Parathyroid adenoma (tissue), 2 donors: ENCODE measurements around the gene SERTM1.

ENCODE experiments used
- H2AFZ ChIP-seq: fragments of 300-600 bp; sonication (generic); one replicate; pipeline ENCODE4 v1.7.0; 2017; ENCODE audit warnings: antibody characterized with exemption, mild to moderate bottlenecking
- H3K27ac ChIP-seq: fragments of 300-600 bp; sonication (generic); one replicate; pipeline ENCODE4 v1.7.0; 2017
- H3K27me3 ChIP-seq: fragments of 300-600 bp; sonication (generic); one replicate; pipeline ENCODE4 v1.7.0; 2017; ENCODE audit warnings: low read length; ENCODE audit not compliant: control insufficient read depth, insufficient read depth
- H3K36me3 ChIP-seq: fragments of 300-600 bp; sonication (generic); one replicate; pipeline ENCODE4 v1.7.0; 2017; ENCODE audit warnings: low read length; ENCODE audit not compliant: control insufficient read depth, insufficient read depth
- H3K4me1 ChIP-seq: fragments of 300-600 bp; sonication (generic); one replicate; pipeline ENCODE4 v1.7.0; 2017; ENCODE audit warnings: control low read depth
- H3K4me2 ChIP-seq: fragments of 300-600 bp; sonication (generic); one replicate; pipeline ENCODE4 v1.7.0; 2017; ENCODE audit warnings: low read length
- H3K4me3 ChIP-seq: fragments of 300-600 bp; sonication (generic); one replicate; pipeline ENCODE4 v1.7.0; 2017; ENCODE audit warnings: low read depth, low read length
- H3K79me2 ChIP-seq: fragments of 300-600 bp; sonication (generic); one replicate; pipeline ENCODE4 v1.7.0; 2017; ENCODE audit warnings: control low read depth
- H3K9ac ChIP-seq: fragments of 300-600 bp; sonication (generic); one replicate; pipeline ENCODE4 v1.7.0; 2017; ENCODE audit warnings: mild to moderate bottlenecking
- H3K9me3 ChIP-seq: fragments of 300-600 bp; sonication (generic); one replicate; pipeline ENCODE4 v1.7.0; 2017; ENCODE audit warnings: low read length; ENCODE audit not compliant: control insufficient read depth
- TF ChIP-seq, protein P1 (sequence below): fragments of 300-600 bp; sonication (generic); IDR thresholded peaks from one replicate; pipeline ENCODE4 v1.7.0; 2017; ENCODE audit warnings: antibody characterized with exemption, mild to moderate bottlenecking
- donor health status: primary hyperparathyroidism.

The SERTM1 gene

DNA sequence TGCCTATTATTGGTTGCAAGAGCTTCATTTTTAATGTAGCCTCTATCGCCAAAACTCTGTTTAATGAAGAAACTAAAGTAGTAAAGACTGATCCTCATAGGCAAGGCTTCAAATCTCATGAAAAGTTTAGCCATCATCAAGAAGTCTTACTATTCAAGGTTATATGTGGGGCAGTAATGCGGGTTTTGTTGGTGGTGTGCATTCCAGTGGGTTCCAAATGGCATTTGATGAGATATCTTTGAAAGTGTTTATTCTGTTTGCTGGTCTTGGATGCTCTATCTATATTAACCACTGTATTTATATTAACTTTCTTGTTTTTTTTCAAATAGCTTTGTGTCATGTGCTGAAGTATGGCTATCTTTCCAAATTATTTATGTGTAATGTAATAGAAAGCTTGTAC lies 72.2 kb downstream of the SERTM1 start:
- TF ChIP-seq, protein P1, sequence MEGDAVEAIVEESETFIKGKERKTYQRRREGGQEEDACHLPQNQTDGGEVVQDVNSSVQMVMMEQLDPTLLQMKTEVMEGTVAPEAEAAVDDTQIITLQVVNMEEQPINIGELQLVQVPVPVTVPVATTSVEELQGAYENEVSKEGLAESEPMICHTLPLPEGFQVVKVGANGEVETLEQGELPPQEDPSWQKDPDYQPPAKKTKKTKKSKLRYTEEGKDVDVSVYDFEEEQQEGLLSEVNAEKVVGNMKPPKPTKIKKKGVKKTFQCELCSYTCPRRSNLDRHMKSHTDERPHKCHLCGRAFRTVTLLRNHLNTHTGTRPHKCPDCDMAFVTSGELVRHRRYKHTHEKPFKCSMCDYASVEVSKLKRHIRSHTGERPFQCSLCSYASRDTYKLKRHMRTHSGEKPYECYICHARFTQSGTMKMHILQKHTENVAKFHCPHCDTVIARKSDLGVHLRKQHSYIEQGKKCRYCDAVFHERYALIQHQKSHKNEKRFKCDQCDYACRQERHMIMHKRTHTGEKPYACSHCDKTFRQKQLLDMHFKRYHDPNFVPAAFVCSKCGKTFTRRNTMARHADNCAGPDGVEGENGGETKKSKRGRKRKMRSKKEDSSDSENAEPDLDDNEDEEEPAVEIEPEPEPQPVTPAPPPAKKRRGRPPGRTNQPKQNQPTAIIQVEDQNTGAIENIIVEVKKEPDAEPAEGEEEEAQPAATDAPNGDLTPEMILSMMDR, result no peak
- Histone ChIP-seq H3K36me3 (no peaks in the 10 kb centered on the region), H3K4me1 (no peaks in the 10 kb centered on the region), H3K9ac (no peak overlapping the region), H3K4me3 (no peak overlapping the region), H2AFZ (no peak overlapping the region), H3K79me2 (no peaks in the 10 kb centered on the region), H3K4me2 (no peak overlapping the region), H3K27me3 (no peaks in the 10 kb centered on the region), H3K9me3 (no peaks in the 10 kb centered on the region), H3K27ac (no peak overlapping the region)
